Heart right ventricle (tissue), 16 donors: ENCODE measurements around the gene GRIK2. TPM values are rescaled to one million over a fixed set of nuclear protein-coding genes. Genes with fewer than 3 reads are reported as not detected.

Experiments used
- ATAC-seq, 8 donors: fragments of 200-7000 bp; cut with Tn5 transposase; one replicate each; pipeline ENCODE4 v1.9.1; 2020; ENCODE audit warnings: mild to moderate bottlenecking in 8 of 8, moderate library complexity in 8 of 8, moderate number of reproducible peaks in 1 of 8
- DNase-seq, 2 donors: peaks; one replicate each; pipeline ENCODE4 v3.0.0-alpha.2; 2020
- H3K27ac ChIP-seq, 10 donors: fragments of 200-600 bp; sonication (generic) in 2 of 10; one replicate each; pipeline versions ENCODE4 v1.5.0 to v1.8.0; 2020 to 2022; ENCODE audit warnings: mild to moderate bottlenecking in 3 of 10
- H3K27me3 ChIP-seq, 7 donors: fragments of 200-600 bp; one replicate each; pipeline ENCODE4 v1.8.0; 2021 to 2022; ENCODE audit warnings: mild to moderate bottlenecking in 2 of 7
- H3K36me3 ChIP-seq, 9 donors: fragments of 200-600 bp; sonication (generic) in 1 of 9; one replicate each; pipeline versions ENCODE4 v1.5.0 to v1.8.0; 2020 to 2022; ENCODE audit warnings: mild to moderate bottlenecking in 2 of 9
- H3K4me1 ChIP-seq, 9 donors: fragments of 200-600 bp; sonication (generic) in 1 of 9; one replicate each; pipeline versions ENCODE4 v1.5.0 to v1.8.0; 2020 to 2022; ENCODE audit warnings: mild to moderate bottlenecking in 4 of 9
- H3K4me3 ChIP-seq, 10 donors: fragments of 200-600 bp; sonication (generic) in 2 of 10; one replicate each; pipeline versions ENCODE4 v1.5.0 to v1.8.0; 2020 to 2022; ENCODE audit warnings: mild to moderate bottlenecking in 7 of 10, moderate library complexity in 2 of 10
- H3K9me3 ChIP-seq, 11 donors: fragments of 200-600 bp in 10 of 11; sonication (generic) in 2 of 11; one replicate each; pipeline versions ENCODE4 v1.5.0 to v1.8.0; 2013 to 2022; ENCODE audit warnings: mild to moderate bottlenecking in 2 of 11, control low read depth in 1 of 11, moderate library complexity in 1 of 11
- CTCF ChIP-seq, 9 donors: fragments of 200-600 bp; sonication (generic) in 2 of 9; IDR thresholded peaks; one replicate each; pipeline versions ENCODE4 v1.5.0 to v1.8.0; 2021 to 2022; ENCODE audit warnings: antibody characterized with exemption in 9 of 9, mild to moderate bottlenecking in 5 of 9, moderate library complexity in 1 of 9
- WGBS, 2 donors: extraction: QIAGEN DNeasy Blood & Tissue Kit; methylation state at CpG; one replicate each; pipeline ENCODE4 v1.1.7; 2013; ENCODE audit warnings: inconsistent platforms in 1 of 2; 5-methylcytosine and 5-hydroxymethylcytosine counted together
- intact Hi-C, 10 donors: fragments of 100-400 bp; cut with DNase I; formaldehyde crosslinking; loops; one replicate each; pipeline versions ENCODE4 v1.11.1 to v1.14.2; 2022
- polyA plus RNA-seq, 2 donors: library from polyadenylated mRNA; stranded (reverse); fragments of 200-250 nt; gene quantifications; one replicate each; pipeline ENCODE4 v1.2.3, GENCODE V29; 2013
- total RNA-seq, 10 donors: library from RNA; stranded (reverse); fragmentation: NEBNext Ultra II Directional in 3 of 10; extraction: Animal tissue kit (Norgen Biotek cat#: 25700) in 3 of 10; gene quantifications; one replicate each; pipeline versions ENCODE4 v1.2.1 to v1.2.4, GENCODE V29; 2021 to 2023
- donor health status: Arrhythmogenic right ventricular cardiomyopathy.
- donor health status: ischemic (EF 13 %, LVEDD 7.1; RV severe dilation, severe dysfunction).
- donor health status: healthy with polysubstance abuse.
- donor health status: DM: no; HTN: yes; CAD: no.
- donor health status: DM: no; HTN: no; CAD: no.
- donor health status: ischemic (EF 25% LVEDD 6.9; RV normal size, moderate dysfunction).
- donor health status: ischemic (EF 25% LVEDD 5.7; RV mildly dilated, moderate dysfunction).
- donor health status: healthy.
- donor health status: DM: yes; HTN: yes; CAD: no.
- donor health status: Ischemic cardiomyopathy.
- donor health status: ischemic (EF 35%, LVEDD 5.7; RV mildly dilated, moderate dysfunction).
- donor health status: nonischemic (EF 11% LVEDD 7.7; RV severe dilation, severe dysfunction).
- donor health status: DM: yes; HTN: yes; CAD: no.
- donor health status: PGD.
- donor health status: ischemic (EF 29% LVEDD 5.4; RV normal size, mild dysfunction).
- donor health status: nonischemic (EF 23%, LVEDD 6.1; RV moderate dilation, normal function).

GRIK2 gene
- total and polyA plus RNA-seq, 12 donors = 0.13 to 7.0 (median 2.5) TPM

- no peak for TF ChIP-seq CTCF (IDR thresholded peaks at IDR 0.05)
- Histone ChIP-seq H3K27ac (no peak overlapping the region), H3K4me1 (peaks cover 0 to 13% (median 0%) of the 10 kb centered on the region in 9 donors), H3K27me3 (no peaks in the 10 kb centered on the region), H3K4me3 (no peak overlapping the region), H3K36me3 (no peaks in the 10 kb centered on the region), H3K9me3 (no peaks in the 10 kb centered on the region)
- intact Hi-C loops = no loop called here
- 39 to 79% methylated on average over 1 of the region's 1 CpG for WGBS, 2 donors
- DNase-seq (no peak), ATAC-seq (peak in 1 of 8 donors; percentile 57)
Measured at GRCh38 chr6:101429270-101429669, 35.8 kb downstream of the GRIK2 start.

DNA sequence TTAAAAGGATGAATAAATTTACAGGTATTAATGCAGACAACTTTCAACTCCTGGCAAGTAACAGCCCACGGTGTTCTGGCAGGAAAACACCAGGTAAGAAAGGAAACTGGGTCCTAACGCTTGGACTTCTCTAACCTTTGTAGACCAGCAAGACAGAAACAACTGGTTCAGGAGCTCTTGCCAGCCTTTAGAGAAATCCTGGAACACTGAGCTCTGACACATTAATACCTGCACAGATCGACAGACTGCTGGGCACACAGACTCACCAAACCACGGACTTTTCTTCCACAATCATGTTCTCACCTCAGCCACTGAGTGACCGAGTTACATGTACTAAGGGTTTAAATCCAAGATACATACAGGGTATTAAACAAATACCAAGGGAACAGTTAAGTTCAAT is 36.3 kb downstream of the GRIK2 start:
- no peak for TF ChIP-seq CTCF (IDR thresholded peaks at IDR 0.05)
- intact Hi-C loops = no loop called here
- peaks cover 0 to 13% (median 0%) of the 10 kb centered on the region in 9 donors for H3K4me1 ChIP-seq
- H3K27ac ChIP-seq = no peak overlapping the region
- H3K4me3 ChIP-seq = no peak overlapping the region
- ATAC-seq (peak in 1 of 8 donors; percentile 50), DNase-seq (no peak)
- H3K27me3 ChIP-seq = no peaks in the 10 kb centered on the region
- WGBS, 2 donors = 70 to 82% methylated on average over 5 of the region's 5 CpGs
- no peaks in the 10 kb centered on the region for H3K36me3 ChIP-seq
- no peaks in the 10 kb centered on the region for H3K9me3 ChIP-seq

- intact Hi-C loops = no loop called here
- TF ChIP-seq CTCF (IDR thresholded peaks at IDR 0.05) = no peak
- peaks cover 0 to 13% (median 0%) of the 10 kb centered on the region in 9 donors for H3K4me1 ChIP-seq
- no peaks in the 10 kb centered on the region for H3K36me3 ChIP-seq
- no peak overlapping the region for H3K4me3 ChIP-seq
- H3K9me3 ChIP-seq = no peaks in the 10 kb centered on the region
- no peak overlapping the region for H3K27ac ChIP-seq
- H3K27me3 ChIP-seq = no peaks in the 10 kb centered on the region
- WGBS, 2 donors = 91 to 93% methylated on average over 5 of the region's 5 CpGs
- no peak for DNase-seq
- no peak for ATAC-seq
Measured at GRCh38 chr6:101433141-101433540, 39.6 kb downstream of the GRIK2 start.

DNA sequence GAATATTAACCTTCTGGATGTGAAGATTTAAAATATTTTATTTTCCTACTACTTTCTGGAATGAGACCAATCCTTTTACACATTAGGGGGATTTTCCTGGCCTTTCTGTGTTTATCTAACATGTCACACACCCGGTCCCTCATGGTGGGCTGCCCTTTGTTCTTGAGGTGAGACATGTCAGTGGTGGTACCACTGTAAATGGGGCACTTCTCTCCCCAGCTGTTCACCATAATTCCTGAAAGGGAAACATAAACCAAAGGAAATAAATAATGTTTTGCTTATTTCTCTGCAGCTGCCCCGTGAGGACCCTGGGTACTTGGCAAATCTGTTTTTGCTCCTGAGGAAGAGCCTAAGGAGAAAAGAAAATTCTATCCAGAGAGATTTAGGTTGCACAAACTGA is 41.1 kb downstream of the GRIK2 start:
- Histone ChIP-seq H3K4me1 (peaks cover 0 to 2% (median 0%) of the 10 kb centered on the region in 9 donors), H3K27ac (no peak overlapping the region), H3K36me3 (no peaks in the 10 kb centered on the region), H3K27me3 (no peaks in the 10 kb centered on the region), H3K4me3 (no peak overlapping the region), H3K9me3 (no peaks in the 10 kb centered on the region)
- ATAC-seq = no peak
- intact Hi-C loops = no loop called here
- WGBS, 2 donors = 44 to 49% methylated on average over 2 of the region's 2 CpGs
- TF ChIP-seq CTCF (IDR thresholded peaks at IDR 0.05) = no peak
- DNase-seq = no peak
